ENCODE measurements around the gene JAK2. TPM values are rescaled to one million over a fixed set of nuclear protein-coding genes. Genes with fewer than 3 reads are reported as not detected.

Gene JAK2
- 10 to 100 TPM; 13.9 to 17.8 (median 14.3) TPM for total RNA-seq

DNA sequence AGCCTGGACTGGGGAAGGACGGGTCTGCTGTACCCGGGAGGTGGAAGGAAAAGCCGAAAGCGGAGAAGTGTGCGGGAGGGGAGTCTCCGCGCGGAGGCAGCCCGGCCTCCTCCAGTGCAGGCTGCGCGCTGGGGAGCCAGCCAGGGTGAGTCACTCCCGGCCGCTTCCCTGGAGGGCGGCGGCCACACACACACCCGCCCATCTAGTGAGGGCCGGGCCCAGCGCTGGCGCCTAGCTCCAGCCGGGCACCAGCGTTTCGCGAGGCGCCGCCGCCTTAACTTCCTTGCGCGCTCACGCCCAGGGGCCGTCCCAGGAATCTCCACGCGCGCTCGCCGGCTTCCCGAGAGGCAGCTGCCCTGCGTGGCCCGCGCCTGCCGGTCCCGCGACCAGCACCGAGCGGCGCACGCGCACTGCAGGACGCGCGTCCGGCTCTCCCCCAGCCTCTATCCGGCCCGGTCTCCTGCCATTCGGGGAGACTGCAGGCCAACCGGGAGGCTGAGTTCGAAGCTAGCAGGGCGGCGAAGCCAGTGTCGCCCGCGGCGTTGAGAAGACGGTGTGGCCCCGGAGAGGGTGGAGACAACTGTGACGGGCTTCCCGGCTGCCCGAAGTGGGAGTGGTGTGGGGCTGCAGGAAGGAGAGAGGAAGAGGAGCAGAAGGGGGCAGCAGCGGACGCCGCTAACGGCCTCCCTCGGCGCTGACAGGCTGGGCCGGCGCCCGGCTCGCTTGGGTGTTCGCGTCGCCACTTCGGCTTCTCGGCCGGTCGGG, at the start of gene JAK2:
Gene JAK2 (plus strand): TSS at position 652 of the 765 bp plus-strand sequence. CDS start 36,716 bp downstream, outside the sequence.
- Histone ChIP-seq H3K9me3 (no peaks in the 10 kb centered on the region), H3K4me3 (replicated peaks in 1 of 3) (peak within 1 kb of the TSS; percentile 40 to 93 (median 68)), H3K27ac (peak within 1 kb of the TSS; percentile 90 to 95 (median 95)), H3K4me1 (peaks cover 4 to 16% of the 10 kb centered on the region in 2 donors), H3K27me3 (no peaks in the 10 kb centered on the region), H3K36me3 (no peaks in the 10 kb centered on the region)
- 0% methylated on average over 20 to 37 of the region's 84 CpGs for WGBS, 2 donors
- DNase-seq: peak; percentile 90 to 91
- intact Hi-C loops (cut with DNase I): loop anchor here (5.0 kb wide), 1 partner anchor 223 kb away; no protein-coding TSS in a partner anchor
- TF ChIP-seq POLR2A (IDR thresholded peaks at IDR 0.05): peak in 1 of 2 donors; percentile 89
- TF ChIP-seq, protein P1, sequence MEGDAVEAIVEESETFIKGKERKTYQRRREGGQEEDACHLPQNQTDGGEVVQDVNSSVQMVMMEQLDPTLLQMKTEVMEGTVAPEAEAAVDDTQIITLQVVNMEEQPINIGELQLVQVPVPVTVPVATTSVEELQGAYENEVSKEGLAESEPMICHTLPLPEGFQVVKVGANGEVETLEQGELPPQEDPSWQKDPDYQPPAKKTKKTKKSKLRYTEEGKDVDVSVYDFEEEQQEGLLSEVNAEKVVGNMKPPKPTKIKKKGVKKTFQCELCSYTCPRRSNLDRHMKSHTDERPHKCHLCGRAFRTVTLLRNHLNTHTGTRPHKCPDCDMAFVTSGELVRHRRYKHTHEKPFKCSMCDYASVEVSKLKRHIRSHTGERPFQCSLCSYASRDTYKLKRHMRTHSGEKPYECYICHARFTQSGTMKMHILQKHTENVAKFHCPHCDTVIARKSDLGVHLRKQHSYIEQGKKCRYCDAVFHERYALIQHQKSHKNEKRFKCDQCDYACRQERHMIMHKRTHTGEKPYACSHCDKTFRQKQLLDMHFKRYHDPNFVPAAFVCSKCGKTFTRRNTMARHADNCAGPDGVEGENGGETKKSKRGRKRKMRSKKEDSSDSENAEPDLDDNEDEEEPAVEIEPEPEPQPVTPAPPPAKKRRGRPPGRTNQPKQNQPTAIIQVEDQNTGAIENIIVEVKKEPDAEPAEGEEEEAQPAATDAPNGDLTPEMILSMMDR (IDR thresholded peaks at IDR 0.05): peak in 2 of 6 experiments; percentile 17 to 43

DNA sequence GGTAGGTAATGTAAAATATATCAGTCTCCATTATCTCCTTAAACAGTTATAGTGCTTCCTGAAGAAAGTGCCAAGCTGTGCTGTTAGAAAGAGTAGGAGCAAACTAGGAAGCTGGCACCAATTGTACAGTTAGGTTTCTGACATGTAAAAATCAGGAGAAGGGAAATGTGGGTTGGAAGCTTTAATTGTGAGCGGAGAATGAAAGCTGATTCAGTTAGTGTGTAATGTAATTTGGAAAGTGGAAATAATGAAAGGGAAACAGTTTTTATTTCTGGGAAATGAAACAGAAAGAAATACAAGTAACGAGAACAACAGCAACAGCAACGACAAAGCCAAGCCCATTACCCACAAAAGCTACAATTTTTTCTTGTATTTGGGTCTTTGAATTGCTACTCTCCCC, 48.8 kb upstream of the JAK2 start:
- no peak overlapping the region for H3K4me3 ChIP-seq (replicated peaks in 1 of 3)
- WGBS, 2 donors: 57 to 74% methylated on average over 3 of the region's 3 CpGs
- H3K9me3 ChIP-seq: no peaks in the 10 kb centered on the region
- no peaks in the 10 kb centered on the region for H3K27me3 ChIP-seq
- TF ChIP-seq POLR2A (IDR thresholded peaks at IDR 0.05): no peak
- TF ChIP-seq, protein P1 (IDR thresholded peaks at IDR 0.05): no peak
- no peaks in the 10 kb centered on the region for H3K36me3 ChIP-seq
- intact Hi-C loops (cut with DNase I): no loop called here
- no peak for DNase-seq
- H3K4me1 ChIP-seq: peaks cover 11 to 24% of the 10 kb centered on the region in 2 donors
- H3K27ac ChIP-seq: peak overlapping the region in 1 of 3 donors; percentile 14

DNA sequence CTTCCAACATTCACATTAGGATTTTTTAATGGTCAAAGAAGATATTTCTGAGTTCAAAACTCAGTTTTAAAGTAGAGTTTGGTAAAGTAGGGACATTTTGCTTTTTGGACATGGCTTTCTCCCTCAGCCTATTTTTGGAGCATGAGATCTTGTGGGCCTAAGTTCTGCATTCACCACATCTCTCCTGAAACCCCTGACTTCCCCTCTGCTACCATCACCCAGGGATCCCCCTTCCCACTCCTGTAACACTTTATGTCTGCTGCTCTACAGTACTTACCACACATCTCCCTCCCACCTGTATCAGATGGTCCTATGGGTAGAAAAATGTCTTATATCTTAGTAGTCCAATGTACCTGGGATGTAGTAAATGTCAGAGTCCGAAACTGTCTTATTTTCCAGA, 48.2 kb upstream of the JAK2 start:
- no peak overlapping the region for H3K4me3 ChIP-seq (replicated peaks in 1 of 3)
- WGBS, 2 donors: 97 to 100% methylated on average over 1 of the region's 1 CpG
- H3K27ac ChIP-seq: no peak overlapping the region
- no peak for DNase-seq
- H3K9me3 ChIP-seq: no peaks in the 10 kb centered on the region
- intact Hi-C loops (cut with DNase I): no loop called here
- H3K36me3 ChIP-seq: no peaks in the 10 kb centered on the region
- H3K4me1 ChIP-seq: peaks cover 11 to 24% of the 10 kb centered on the region in 2 donors
- no peaks in the 10 kb centered on the region for H3K27me3 ChIP-seq
- TF ChIP-seq, protein P1 (IDR thresholded peaks at IDR 0.05): no peak
- TF ChIP-seq POLR2A (IDR thresholded peaks at IDR 0.05): no peak

DNA sequence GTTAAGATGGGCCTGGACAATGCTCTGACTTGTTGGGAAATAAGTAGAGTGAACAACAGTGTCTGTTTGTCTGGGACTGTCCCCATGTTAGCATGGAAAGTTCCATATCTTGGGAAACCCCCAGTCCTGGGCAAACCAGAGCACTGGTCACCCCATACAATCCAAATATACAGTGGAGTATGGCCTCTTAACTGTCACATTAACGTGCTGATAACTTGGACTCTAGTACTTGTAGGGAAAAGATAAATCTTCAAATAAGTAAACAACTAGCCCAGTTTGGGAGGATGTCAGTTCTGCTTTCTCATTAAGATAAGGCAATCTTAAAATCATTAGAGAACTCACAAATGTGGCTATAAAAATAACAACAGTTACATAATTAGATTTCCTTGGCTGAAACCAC, 47.6 kb upstream of the JAK2 start:
- H3K27me3 ChIP-seq: no peaks in the 10 kb centered on the region
- H3K27ac ChIP-seq: no peak overlapping the region
- H3K36me3 ChIP-seq: no peaks in the 10 kb centered on the region
- no peak for TF ChIP-seq POLR2A (IDR thresholded peaks at IDR 0.05)
- TF ChIP-seq, protein P1 (IDR thresholded peaks at IDR 0.05): no peak
- no peak overlapping the region for H3K4me3 ChIP-seq (replicated peaks in 1 of 3)
- no peak for DNase-seq
- WGBS, 2 donors: 58 to 78% methylated on average over 1 of the region's 1 CpG
- H3K4me1 ChIP-seq: peaks cover 10 to 23% of the 10 kb centered on the region in 2 donors
- H3K9me3 ChIP-seq: no peaks in the 10 kb centered on the region
- intact Hi-C loops (cut with DNase I): no loop called here

DNA sequence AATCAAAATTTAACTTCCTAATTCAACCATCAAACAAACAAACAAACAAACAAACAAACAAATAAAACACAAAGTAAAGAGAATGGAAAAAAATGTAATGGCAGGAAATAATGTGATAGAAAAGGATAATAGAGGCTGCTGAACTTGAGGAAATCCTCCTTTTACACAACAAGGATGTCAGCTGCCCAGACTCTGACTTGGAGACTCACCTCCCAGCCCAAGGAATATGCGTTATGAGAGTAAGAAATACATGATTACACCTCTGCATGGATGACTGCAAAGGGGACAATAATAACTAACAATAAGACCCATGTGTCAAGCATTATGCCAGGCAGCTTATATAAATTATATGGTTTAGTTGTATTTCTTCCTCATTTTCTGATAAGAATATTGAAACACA, 46.6 kb upstream of the JAK2 start:
- Histone ChIP-seq H3K9me3 (no peaks in the 10 kb centered on the region), H3K27ac (no peak overlapping the region), H3K36me3 (no peaks in the 10 kb centered on the region), H3K27me3 (no peaks in the 10 kb centered on the region), H3K4me3 (replicated peaks in 1 of 3) (no peak overlapping the region), H3K4me1 (peaks cover 0 to 13% of the 10 kb centered on the region in 2 donors)
- TF ChIP-seq, protein P1 (IDR thresholded peaks at IDR 0.05): no peak
- no peak for TF ChIP-seq POLR2A (IDR thresholded peaks at IDR 0.05)
- DNase-seq: no peak
- intact Hi-C loops (cut with DNase I): no loop called here
- WGBS, 2 donors: 83 to 84% methylated on average over 1 of the region's 1 CpG
